Ishikawa (cell line): ENCODE results near the gene TC2N.

Experiments
- CEBPB ChIP-seq: IDR thresholded peaks from 2 replicates; pipeline ENCODE4 v1.6.1; 2012
- CREB1 ChIP-seq: IDR thresholded peaks from 2 replicates; pipeline ENCODE4 v1.6.1; 2012; ENCODE audit warnings: low read depth
- EGR1 ChIP-seq: IDR thresholded peaks from 2 replicates; pipeline ENCODE4 v1.6.1; 2012
- EP300 ChIP-seq: IDR thresholded peaks from 2 replicates; pipeline ENCODE4 v1.6.1; 2012; ENCODE audit warnings: borderline replicate concordance
- FOXM1 ChIP-seq: IDR thresholded peaks from 2 replicates; pipeline ENCODE4 v1.6.1; 2012; ENCODE audit warnings: low read depth, borderline replicate concordance
- NFIC ChIP-seq: IDR thresholded peaks from 2 replicates; pipeline ENCODE4 v1.6.1; 2012
- RAD21 ChIP-seq: IDR thresholded peaks from 2 replicates; pipeline ENCODE4 v1.6.1; 2012; ENCODE audit warnings: low read depth
- TAF1 ChIP-seq: IDR thresholded peaks from 2 replicates; pipeline ENCODE4 v1.6.1; 2012; ENCODE audit warnings: low read depth, mild to moderate bottlenecking
- TCF12 ChIP-seq: IDR thresholded peaks from 2 replicates; pipeline ENCODE4 v1.6.1; 2012; ENCODE audit warnings: low read depth
- TEAD4 ChIP-seq: IDR thresholded peaks from 2 replicates; pipeline ENCODE4 v1.6.1; 2012
- YY1 ChIP-seq: IDR thresholded peaks from 2 replicates; pipeline ENCODE4 v1.6.1; 2012; ENCODE audit warnings: low read depth
- ZBTB7A ChIP-seq: IDR thresholded peaks from 2 replicates; pipeline ENCODE4 v1.6.1; 2012; ENCODE audit warnings: low read depth
- TF ChIP-seq, protein P1 (sequence below): IDR thresholded peaks from 2 replicates; pipeline ENCODE4 v1.6.1; 2012
- TF ChIP-seq, protein P2 (sequence below): IDR thresholded peaks from 2 replicates; pipeline ENCODE4 v1.6.1; 2012
- TF ChIP-seq, protein P3 (sequence below): IDR thresholded peaks from 2 replicates; pipeline ENCODE4 v1.6.1; 2012; ENCODE audit warnings: low read depth, mild to moderate bottlenecking

TC2N gene

DNA sequence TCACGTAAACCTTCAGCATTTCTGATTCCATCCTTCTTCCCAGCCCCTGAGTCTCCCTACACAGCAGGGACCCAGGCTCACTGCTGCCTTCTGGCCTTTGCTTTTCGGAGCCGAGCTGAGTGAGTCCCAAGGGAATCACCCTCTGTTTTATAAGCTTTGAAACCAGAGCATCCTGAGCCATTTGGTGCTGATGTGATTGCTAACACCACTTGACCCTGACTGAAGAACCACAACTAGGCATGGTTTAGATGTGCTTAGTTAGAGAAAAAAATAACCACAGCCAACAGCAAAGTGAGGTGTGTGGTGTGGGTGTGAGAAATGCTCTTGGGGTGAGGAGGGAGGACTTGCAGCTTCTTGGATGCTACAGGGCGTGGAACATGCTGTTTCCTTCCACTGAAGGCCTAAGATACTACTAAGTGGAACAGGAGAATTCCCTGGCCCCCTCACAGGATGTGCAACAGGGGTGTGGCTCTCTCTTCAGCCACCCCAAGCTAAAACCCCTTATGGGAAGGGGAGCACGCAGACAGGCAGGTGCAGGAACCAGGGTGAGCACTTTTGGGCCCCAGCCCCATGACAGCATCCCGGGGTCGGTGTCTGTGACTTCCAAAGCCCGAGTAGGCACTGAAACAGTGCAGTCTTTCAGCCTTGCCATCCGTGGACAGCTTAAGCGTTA is at the start of gene TC2N:
Gene TC2N (minus strand): TSS at position 221 of the 673 bp plus-strand sequence. CDS start 53,767 bp downstream, outside the sequence.
- TF ChIP-seq RAD21 (no peak), CREB1 (no peak), TEAD4 (no peak), TAF1 (no peak), EGR1 (no peak), ZBTB7A (no peak), FOXM1 (no peak), CEBPB (no peak), NFIC (no peak), TCF12 (no peak), EP300 (no peak), YY1 (no peak)
- TF ChIP-seq, protein P1, sequence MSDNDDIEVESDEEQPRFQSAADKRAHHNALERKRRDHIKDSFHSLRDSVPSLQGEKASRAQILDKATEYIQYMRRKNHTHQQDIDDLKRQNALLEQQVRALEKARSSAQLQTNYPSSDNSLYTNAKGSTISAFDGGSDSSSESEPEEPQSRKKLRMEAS = no peak
- TF ChIP-seq, protein P2, sequence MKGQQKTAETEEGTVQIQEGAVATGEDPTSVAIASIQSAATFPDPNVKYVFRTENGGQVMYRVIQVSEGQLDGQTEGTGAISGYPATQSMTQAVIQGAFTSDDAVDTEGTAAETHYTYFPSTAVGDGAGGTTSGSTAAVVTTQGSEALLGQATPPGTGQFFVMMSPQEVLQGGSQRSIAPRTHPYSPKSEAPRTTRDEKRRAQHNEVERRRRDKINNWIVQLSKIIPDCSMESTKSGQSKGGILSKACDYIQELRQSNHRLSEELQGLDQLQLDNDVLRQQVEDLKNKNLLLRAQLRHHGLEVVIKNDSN = no peak
- TF ChIP-seq, protein P3, sequence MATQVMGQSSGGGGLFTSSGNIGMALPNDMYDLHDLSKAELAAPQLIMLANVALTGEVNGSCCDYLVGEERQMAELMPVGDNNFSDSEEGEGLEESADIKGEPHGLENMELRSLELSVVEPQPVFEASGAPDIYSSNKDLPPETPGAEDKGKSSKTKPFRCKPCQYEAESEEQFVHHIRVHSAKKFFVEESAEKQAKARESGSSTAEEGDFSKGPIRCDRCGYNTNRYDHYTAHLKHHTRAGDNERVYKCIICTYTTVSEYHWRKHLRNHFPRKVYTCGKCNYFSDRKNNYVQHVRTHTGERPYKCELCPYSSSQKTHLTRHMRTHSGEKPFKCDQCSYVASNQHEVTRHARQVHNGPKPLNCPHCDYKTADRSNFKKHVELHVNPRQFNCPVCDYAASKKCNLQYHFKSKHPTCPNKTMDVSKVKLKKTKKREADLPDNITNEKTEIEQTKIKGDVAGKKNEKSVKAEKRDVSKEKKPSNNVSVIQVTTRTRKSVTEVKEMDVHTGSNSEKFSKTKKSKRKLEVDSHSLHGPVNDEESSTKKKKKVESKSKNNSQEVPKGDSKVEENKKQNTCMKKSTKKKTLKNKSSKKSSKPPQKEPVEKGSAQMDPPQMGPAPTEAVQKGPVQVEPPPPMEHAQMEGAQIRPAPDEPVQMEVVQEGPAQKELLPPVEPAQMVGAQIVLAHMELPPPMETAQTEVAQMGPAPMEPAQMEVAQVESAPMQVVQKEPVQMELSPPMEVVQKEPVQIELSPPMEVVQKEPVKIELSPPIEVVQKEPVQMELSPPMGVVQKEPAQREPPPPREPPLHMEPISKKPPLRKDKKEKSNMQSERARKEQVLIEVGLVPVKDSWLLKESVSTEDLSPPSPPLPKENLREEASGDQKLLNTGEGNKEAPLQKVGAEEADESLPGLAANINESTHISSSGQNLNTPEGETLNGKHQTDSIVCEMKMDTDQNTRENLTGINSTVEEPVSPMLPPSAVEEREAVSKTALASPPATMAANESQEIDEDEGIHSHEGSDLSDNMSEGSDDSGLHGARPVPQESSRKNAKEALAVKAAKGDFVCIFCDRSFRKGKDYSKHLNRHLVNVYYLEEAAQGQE = no peak

DNA sequence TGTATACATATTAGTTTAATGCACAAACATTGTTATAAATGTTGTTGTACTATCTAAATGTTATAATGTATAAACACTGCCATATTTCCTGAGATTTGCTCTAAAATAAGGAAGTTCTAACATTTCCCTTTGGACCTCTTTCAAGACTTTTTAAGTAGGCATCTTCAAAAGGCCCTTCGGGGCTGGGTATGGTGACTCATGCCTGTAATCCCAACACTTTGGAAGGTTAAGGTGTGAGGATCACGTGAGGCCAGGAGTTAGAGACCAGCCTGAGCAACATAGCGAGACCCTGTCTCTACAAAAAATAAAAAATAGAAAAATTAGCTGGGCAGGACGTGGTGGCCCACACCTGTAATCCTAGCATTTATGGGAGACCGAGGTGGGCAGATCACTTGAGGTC is 44.7 kb upstream of the TC2N start:
- TF ChIP-seq, protein P3 = no peak
- no peak for TF ChIP-seq NFIC
- TF ChIP-seq ZBTB7A = no peak
- no peak for TF ChIP-seq EGR1
- no peak for TF ChIP-seq CEBPB
- no peak for TF ChIP-seq TAF1
- no peak for TF ChIP-seq RAD21
- no peak for TF ChIP-seq CREB1
- TF ChIP-seq, protein P1 = no peak
- no peak for TF ChIP-seq TEAD4
- no peak for TF ChIP-seq EP300
- no peak for TF ChIP-seq TCF12
- no peak for TF ChIP-seq FOXM1
- TF ChIP-seq, protein P2 = no peak
- no peak for TF ChIP-seq YY1

DNA sequence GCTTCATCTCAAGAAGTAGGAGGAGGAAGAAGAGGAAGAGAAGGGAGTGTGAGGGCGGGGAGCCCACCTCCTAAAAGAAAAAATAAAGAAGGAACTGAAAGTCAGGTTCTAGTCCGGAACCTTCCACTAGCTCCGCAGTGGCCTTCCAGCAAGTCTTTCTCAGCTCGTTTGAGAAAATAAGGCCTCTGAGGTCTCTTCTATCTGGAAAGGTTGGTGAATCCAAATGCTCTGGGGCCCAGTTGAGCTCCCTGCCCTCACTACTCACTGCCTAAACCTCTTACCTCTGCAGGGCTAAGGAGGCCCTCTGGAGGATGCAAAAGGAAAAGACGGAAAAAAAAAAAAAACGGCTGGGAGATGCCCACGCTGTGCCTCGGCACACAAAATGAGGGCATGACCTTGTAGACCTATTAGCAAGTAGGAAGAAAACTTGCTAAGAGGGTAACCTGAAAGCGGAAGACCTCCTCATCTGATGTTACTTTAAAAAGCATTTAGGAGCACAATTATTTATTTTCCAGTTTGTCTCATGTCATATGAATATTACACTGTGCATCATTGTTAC is 44.2 kb upstream of the TC2N start:
- peak; percentile 77 for TF ChIP-seq RAD21
- no peak for TF ChIP-seq TEAD4

DNA sequence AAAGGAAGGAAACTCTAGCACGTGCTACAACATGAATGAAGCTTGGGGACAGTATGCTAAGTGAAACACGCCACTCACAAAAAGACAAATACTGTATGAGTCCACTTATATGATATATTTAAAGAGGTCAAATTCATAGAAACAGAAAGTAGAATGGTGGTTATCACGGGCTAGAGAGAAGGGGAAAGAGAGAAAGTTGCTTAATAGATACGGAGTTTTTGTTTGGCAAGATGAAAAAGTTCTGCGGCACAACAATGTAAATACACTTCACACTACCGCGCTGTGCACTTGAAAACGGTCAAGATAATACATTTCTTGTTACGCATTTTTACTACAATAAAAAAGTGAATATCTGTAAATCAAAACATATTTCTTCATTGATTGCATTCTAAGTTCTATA is 42.9 kb upstream of the TC2N start:
- TF ChIP-seq, protein P3 = no peak
- TF ChIP-seq CEBPB (no peak), TAF1 (no peak), RAD21 (no peak), FOXM1 (no peak), YY1 (no peak), ZBTB7A (no peak), NFIC (no peak), TCF12 (no peak), TEAD4 (no peak), CREB1 (no peak), EP300 (no peak), EGR1 (no peak)
- TF ChIP-seq, protein P1 = no peak
- TF ChIP-seq, protein P2 = no peak
